HEK293 (cell line): ENCODE results near the gene ADNP.

Experiments
- CTCF ChIA-PET: fragments of 350-600 bp; formaldehyde crosslinking; extraction: SDS; loops from one replicate; lab custom pipeline; 2021; ENCODE audit warnings: antibody characterized with exemption; lab: Yijun Ruan, JAX
- POLR2A ChIA-PET: fragments of 300-600 bp; formaldehyde crosslinking; extraction: SDS; loops from one replicate; lab custom pipeline; 2020; ENCODE audit warnings: antibody characterized with exemption, inconsistent platforms; lab: Yijun Ruan, JAX
- H3K27ac ChIP-seq: fragments of 200-500 bp; sonication (Bioruptor generic); 2 replicates; pipeline ENCODE4 v1.5.1; 2014; ENCODE audit warnings: low read depth, low read length, control low read depth, inconsistent platforms; ENCODE audit errors: extremely low read depth
- H3K36me3 ChIP-seq, 2 experiments: fragments of 200-500 bp in 1 of 2; sonication (Bioruptor generic) in 1 of 2; 1 replicate in 1 of 2; 2 replicates in 1 of 2; pipeline ENCODE4 v1.5.1; 2014 to 2017; ENCODE audit warnings: inconsistent platforms in 2 of 2, low read length in 2 of 2; ENCODE audit not compliant: control insufficient read depth in 2 of 2, insufficient read depth in 1 of 2
- H3K4me1 ChIP-seq: fragments of 200-500 bp; sonication (Bioruptor generic); 2 replicates; pipeline ENCODE4 v1.5.1; 2014; ENCODE audit warnings: mild to moderate bottlenecking, low read length, inconsistent platforms; ENCODE audit not compliant: control insufficient read depth, insufficient read depth
- H3K4me3 ChIP-seq: 2 replicates; pipeline ENCODE4 v1.5.1; 2011; ENCODE audit warnings: low read depth, mild to moderate bottlenecking, control low read depth, low read length, moderate library complexity
- H3K9me3 ChIP-seq: fragments of 200-500 bp; sonication (Bioruptor generic); 2 replicates; pipeline ENCODE4 v1.5.1; 2014; ENCODE audit warnings: low read depth, low read length, inconsistent platforms; ENCODE audit not compliant: control insufficient read depth, insufficient read depth
- BCL11B ChIP-seq: fragments of 450-650 bp; formaldehyde crosslinking; IDR thresholded peaks from 2 replicates; pipeline ENCODE4 v1.5.1; 2016; ENCODE audit warnings: low read depth, missing biosample characterization, missing genetic modification characterization
- KLF8 ChIP-seq: fragments of 450-650 bp; formaldehyde crosslinking; IDR thresholded peaks from 2 replicates; pipeline ENCODE4 v1.5.1; 2016; ENCODE audit warnings: missing biosample characterization, missing genetic modification characterization
- PBX3 ChIP-seq: sonication (generic); formaldehyde crosslinking; IDR thresholded peaks from 2 replicates; pipeline ENCODE4 v1.8.1; 2022; ENCODE audit warnings: mild to moderate bottlenecking, moderate library complexity, missing genetic modification reagents
- SCRT2 ChIP-seq: fragments of 450-650 bp; formaldehyde crosslinking; IDR thresholded peaks from 2 replicates; pipeline ENCODE4 v1.5.1; 2016; ENCODE audit warnings: missing biosample characterization, missing genetic modification characterization
- SP2 ChIP-seq: fragments of 450-650 bp; formaldehyde crosslinking; IDR thresholded peaks from 2 replicates; pipeline ENCODE4 v1.5.1; 2016; ENCODE audit warnings: missing biosample characterization, missing genetic modification characterization
- ZBTB11 ChIP-seq: fragments of 450-650 bp; formaldehyde crosslinking; conservative IDR thresholded peaks from 2 replicates; pipeline ENCODE4 v1.5.1; 2016; ENCODE audit warnings: low read depth, missing biosample characterization, missing genetic modification characterization
- ZFP37 ChIP-seq: fragments of 450-650 bp; formaldehyde crosslinking; IDR thresholded peaks from 2 replicates; pipeline ENCODE4 v1.5.1; 2016; ENCODE audit warnings: missing biosample characterization, missing genetic modification characterization
- ZNF18 ChIP-seq: fragments of 450-650 bp; formaldehyde crosslinking; IDR thresholded peaks from 2 replicates; pipeline ENCODE4 v1.5.1; 2016; ENCODE audit warnings: missing biosample characterization, missing genetic modification characterization
- ZNF280D ChIP-seq: fragments of 450-650 bp; formaldehyde crosslinking; IDR thresholded peaks from 2 replicates; pipeline ENCODE4 v1.5.1; 2016; ENCODE audit warnings: missing biosample characterization, missing genetic modification characterization
- ZNF394 ChIP-seq: fragments of 450-650 bp; formaldehyde crosslinking; IDR thresholded peaks from 2 replicates; pipeline ENCODE4 v1.5.1; 2016; ENCODE audit warnings: missing biosample characterization, missing genetic modification characterization, mild to moderate bottlenecking, moderate library complexity, borderline replicate concordance
- ZNF416 ChIP-seq: fragments of 450-650 bp; formaldehyde crosslinking; IDR thresholded peaks from 2 replicates; pipeline ENCODE4 v1.5.1; 2016; ENCODE audit warnings: missing biosample characterization, missing genetic modification characterization
- ZNF704 ChIP-seq: fragments of 450-650 bp; formaldehyde crosslinking; IDR thresholded peaks from 2 replicates; pipeline ENCODE4 v1.5.1; 2016; ENCODE audit warnings: missing biosample characterization, missing genetic modification characterization
- ZNF776 ChIP-seq: fragments of 450-650 bp; formaldehyde crosslinking; IDR thresholded peaks from 2 replicates; pipeline ENCODE4 v1.5.0; 2017; ENCODE audit warnings: missing biosample characterization, missing genetic modification characterization, borderline replicate concordance
- ZNF785 ChIP-seq: fragments of 450-650 bp; formaldehyde crosslinking; IDR thresholded peaks from 2 replicates; pipeline ENCODE4 v1.5.1; 2016; ENCODE audit warnings: missing biosample characterization, missing genetic modification characterization
- ZNF843 ChIP-seq: fragments of 450-650 bp; formaldehyde crosslinking; IDR thresholded peaks from 2 replicates; pipeline ENCODE4 v1.5.1; 2016; ENCODE audit warnings: missing biosample characterization, missing genetic modification characterization

Gene ADNP

GRCh38 chr20:50892394-50892793 lies 38.8 kb downstream of the ADNP start (continued):
- TF ChIP-seq ZBTB11 (tag by site-specific recombination) (no peak), ZFP37 (tag by site-specific recombination) (no peak), ZNF280D (tag by site-specific recombination) (no peak), BCL11B (tag by site-specific recombination) (no peak), KLF8 (tag by site-specific recombination) (no peak)

- Histone ChIP-seq H3K36me3 (peaks cover 5 to 76% of the 10 kb centered on the region in 2 experiments; a peak in 2 of 3 replicates), H3K4me3 (no peak overlapping the region), H3K27ac (no peak overlapping the region), H3K9me3 (no peaks in the 10 kb centered on the region), H3K4me1 (no peaks in the 10 kb centered on the region)
- POLR2A ChIA-PET: no interaction called here
- CTCF ChIA-PET: interaction anchor here (0.8 to 1.7 kb wide), 2 partner anchors 18 to 38 kb away, joined by 3 to 8 read pairs; no protein-coding TSS in a partner anchor
- TF ChIP-seq ZNF394 (tag by site-specific recombination): peak; percentile 60; the same call in 1 of the 2 replicates
- no peak for TF ChIP-seq ZNF416
Measured at GRCh38 chr20:50891138-50891537, 40.1 kb downstream of the ADNP start.

GRCh38 chr20:50887576-50887975 lies 43.7 kb downstream of the ADNP start:
- POLR2A ChIA-PET: interaction anchor here (0.6 to 0.8 kb wide), 2 partner anchors 28 to 33 kb away, joined by 3 to 4 read pairs; no protein-coding TSS in a partner anchor
- Histone ChIP-seq H3K9me3 (no peaks in the 10 kb centered on the region), H3K4me3 (no peak overlapping the region), H3K36me3 (peaks cover 4 to 43% of the 10 kb centered on the region in 2 experiments; a peak in 1 of 3 replicates), H3K27ac (no peak overlapping the region), H3K4me1 (no peaks in the 10 kb centered on the region)
- TF ChIP-seq ZNF785 (tag by site-specific recombination): no peak
- no peak for TF ChIP-seq ZNF18 (tag by site-specific recombination)
- no peak for TF ChIP-seq ZNF776
- TF ChIP-seq ZNF704 (tag by site-specific recombination): no peak
- no peak for TF ChIP-seq SP2 (tag by site-specific recombination)
- no peak for TF ChIP-seq SCRT2 (tag by site-specific recombination)
- TF ChIP-seq PBX3 (CRISPR knock-in tag): no peak
- TF ChIP-seq ZNF843 (tag by site-specific recombination): no peak
- CTCF ChIA-PET: interaction anchor here (0.6 to 0.8 kb wide), 2 partner anchors 42 to 209 kb away, joined by 3 to 8 read pairs; no protein-coding TSS in a partner anchor
